Lung (tissue), 12 donors: ENCODE data around the gene NAALADL2. TPM values are rescaled to one million over a fixed set of nuclear protein-coding genes. Genes with fewer than 3 reads are reported as not detected.

Experiments
- ATAC-seq: fragments of 200-7000 bp; cut with Tn5 transposase; one replicate; pipeline ENCODE4 v1.9.1; 2020; ENCODE audit warnings: moderate number of reproducible peaks; ENCODE audit not compliant: insufficient read depth, low FRiP score
- DNase-seq, 3 donors: peaks; one replicate each; pipeline ENCODE4 v3.0.0-alpha.2; 2013 to 2017
- H3K27ac ChIP-seq, 2 donors: one replicate each; pipeline ENCODE4 v1.5.1; 2013; ENCODE audit warnings: mild to moderate bottlenecking in 2 of 2, moderate library complexity in 2 of 2, control low read depth in 1 of 2, inconsistent platforms in 1 of 2, low read depth in 1 of 2, low read length in 1 of 2
- H3K27me3 ChIP-seq, 3 donors: one replicate each; pipeline ENCODE4 v1.5.1; 2013; ENCODE audit warnings: low read length in 2 of 3; ENCODE audit not compliant: control insufficient read depth in 3 of 3, insufficient read depth in 3 of 3
- H3K36me3 ChIP-seq, 4 donors: one replicate each; pipeline ENCODE4 v1.5.1; 2013; ENCODE audit warnings: low read length in 4 of 4, mild to moderate bottlenecking in 1 of 4, moderate library complexity in 1 of 4; ENCODE audit not compliant: control insufficient read depth in 4 of 4, insufficient read depth in 4 of 4
- H3K4me1 ChIP-seq, 5 donors: one replicate each; pipeline ENCODE4 v1.5.1; 2013; ENCODE audit warnings: low read length in 5 of 5, mild to moderate bottlenecking in 2 of 5, moderate library complexity in 1 of 5; ENCODE audit not compliant: control insufficient read depth in 5 of 5, insufficient read depth in 5 of 5
- H3K4me3 ChIP-seq: one replicate; pipeline ENCODE4 v1.5.1; 2013; ENCODE audit warnings: mild to moderate bottlenecking, control low read depth, moderate library complexity
- H3K9ac ChIP-seq, 2 donors: one replicate each; pipeline ENCODE4 v1.5.1; 2013; ENCODE audit warnings: low read length in 2 of 2, control low read depth in 1 of 2; ENCODE audit not compliant: insufficient read depth in 1 of 2
- H3K9me3 ChIP-seq, 4 donors: one replicate each; pipeline ENCODE4 v1.5.1; 2013; ENCODE audit warnings: low read length in 3 of 4, mild to moderate bottlenecking in 1 of 4, moderate library complexity in 1 of 4; ENCODE audit not compliant: control insufficient read depth in 4 of 4, insufficient read depth in 3 of 4
- CTCF ChIP-seq: IDR thresholded peaks from 2 replicates; pipeline ENCODE4 v1.5.1; 2012; ENCODE audit warnings: mild to moderate bottlenecking; ENCODE audit errors: control extremely low read depth, extremely low read depth
- WGBS, 2 donors: extraction: QIAGEN DNeasy Blood & Tissue Kit; methylation state at CpG; one replicate each; pipeline ENCODE4 v1.1.7; 2013; 5-methylcytosine and 5-hydroxymethylcytosine counted together
- polyA plus RNA-seq, 2 donors: library from polyadenylated mRNA; stranded (reverse); fragments of 200-250 nt; gene quantifications; one replicate each; pipeline ENCODE4 v1.2.1, GENCODE V29; 2013
- total RNA-seq, 2 donors: library from RNA; depleted of rRNA in 1 of 2; stranded (reverse); fragments of >200 nt in 1 of 2; gene quantifications; one replicate each; pipeline ENCODE4 v1.2.1, GENCODE V29; 2014 to 2021
- donor health status: control.
- donor health status: control.
- donor health status: Bipolar disorder and iron deficiency.
- donor health status: healthy.
- donor health status: DM: yes; HTN: yes; CAD: no.

NAALADL2 gene
- total and polyA plus RNA-seq, 4 donors, result 0.49 to 46.7 (median 4.7) TPM

GRCh38 chr3:175640958-175641357 is 781.8 kb downstream of the NAALADL2 start:
- DNase-seq, result no peak
- Histone ChIP-seq H3K27ac (no peak overlapping the region), H3K9ac (no peak overlapping the region), H3K4me3 (no peak overlapping the region), H3K9me3 (no peaks in the 10 kb centered on the region), H3K36me3 (no peaks in the 10 kb centered on the region), H3K27me3 (no peaks in the 10 kb centered on the region), H3K4me1 (no peaks in the 10 kb centered on the region)
- no peak for ATAC-seq
- WGBS, 2 donors, result 72 to 85% methylated on average over 1 of the region's 1 CpG
- no peak for TF ChIP-seq CTCF

GRCh38 chr3:175646865-175647264 is 787.7 kb downstream of the NAALADL2 start:
- no peak overlapping the region for H3K4me3 ChIP-seq
- WGBS, 2 donors, result 85 to 86% methylated on average over 3 of the region's 3 CpGs
- TF ChIP-seq CTCF, result no peak
- DNase-seq (no peak), ATAC-seq (no peak)
- peaks cover 0 to 18% (median 0%) of the 10 kb centered on the region in 5 donors for H3K4me1 ChIP-seq
- no peaks in the 10 kb centered on the region for H3K9me3 ChIP-seq
- no peak overlapping the region for H3K27ac ChIP-seq
- no peaks in the 10 kb centered on the region for H3K36me3 ChIP-seq
- no peak overlapping the region for H3K9ac ChIP-seq
- no peaks in the 10 kb centered on the region for H3K27me3 ChIP-seq

- H3K9ac ChIP-seq, result no peak overlapping the region
- H3K36me3 ChIP-seq, result no peaks in the 10 kb centered on the region
- no peak overlapping the region for H3K4me3 ChIP-seq
- H3K4me1 ChIP-seq, result peaks cover 0 to 18% (median 0%) of the 10 kb centered on the region in 5 donors
- TF ChIP-seq CTCF, result no peak
- H3K27me3 ChIP-seq, result no peaks in the 10 kb centered on the region
- H3K9me3 ChIP-seq, result no peaks in the 10 kb centered on the region
- DNase-seq, result peak in 2 of 3 donors; percentile 71 to 74
- no peak for ATAC-seq
- H3K27ac ChIP-seq, result no peak overlapping the region
Observed at GRCh38 chr3:175648899-175649298, 789.8 kb downstream of the NAALADL2 start.

- Histone ChIP-seq H3K27me3 (no peaks in the 10 kb centered on the region), H3K27ac (no peak overlapping the region), H3K4me1 (peaks cover 0 to 18% (median 1%) of the 10 kb centered on the region in 5 donors), H3K9me3 (no peaks in the 10 kb centered on the region), H3K36me3 (no peaks in the 10 kb centered on the region), H3K9ac (peak overlapping the region in 1 of 2 donors; percentile 82), H3K4me3 (no peak overlapping the region)
- WGBS, 2 donors, result 48 to 80% methylated on average over 5 of the region's 5 CpGs
- peak in 2 of 3 donors; percentile 17 to 78 for DNase-seq
- no peak for ATAC-seq
- TF ChIP-seq CTCF, result no peak
Observed at GRCh38 chr3:175651716-175652115, 792.6 kb downstream of the NAALADL2 start.
